Measurements from ENCODE around the gene TIAM2. TPM values are rescaled to one million over a fixed set of nuclear protein-coding genes. Genes with fewer than 3 reads are reported as not detected.

Gene TIAM2
- total RNA-seq, 1 donor from 2014 or later: 2.4 TPM

DNA sequence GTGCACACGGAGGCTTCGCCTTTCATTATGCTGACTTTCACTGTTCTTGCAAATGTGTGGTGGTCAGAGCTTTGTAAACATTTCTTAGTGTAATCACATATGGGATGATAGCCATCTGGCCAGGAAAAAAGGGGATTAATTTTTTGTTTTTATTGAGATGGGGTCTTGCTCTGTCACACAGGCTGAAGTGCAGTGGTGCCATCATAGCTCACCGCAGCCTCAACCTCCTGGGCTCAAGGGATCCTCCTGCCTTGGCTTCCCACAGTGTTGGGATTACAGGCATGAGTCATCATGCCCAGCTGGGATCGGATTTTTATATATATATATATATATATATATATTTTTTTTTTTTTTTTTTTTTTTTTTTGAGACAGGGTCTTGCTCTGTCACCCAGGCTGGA is 11.0 kb upstream of the TIAM2 start:
- no peaks in the 10 kb centered on the region for H3K36me3 ChIP-seq (ENCODE audit: control insufficient read depth, insufficient read depth, low read length)
- no peak for DNase-seq (ENCODE audit: low read depth)
- FAIRE-seq: no peak
- H3K4me3 ChIP-seq (ENCODE audit: low read depth, low read length): no peak overlapping the region
- TF ChIP-seq, protein P1, sequence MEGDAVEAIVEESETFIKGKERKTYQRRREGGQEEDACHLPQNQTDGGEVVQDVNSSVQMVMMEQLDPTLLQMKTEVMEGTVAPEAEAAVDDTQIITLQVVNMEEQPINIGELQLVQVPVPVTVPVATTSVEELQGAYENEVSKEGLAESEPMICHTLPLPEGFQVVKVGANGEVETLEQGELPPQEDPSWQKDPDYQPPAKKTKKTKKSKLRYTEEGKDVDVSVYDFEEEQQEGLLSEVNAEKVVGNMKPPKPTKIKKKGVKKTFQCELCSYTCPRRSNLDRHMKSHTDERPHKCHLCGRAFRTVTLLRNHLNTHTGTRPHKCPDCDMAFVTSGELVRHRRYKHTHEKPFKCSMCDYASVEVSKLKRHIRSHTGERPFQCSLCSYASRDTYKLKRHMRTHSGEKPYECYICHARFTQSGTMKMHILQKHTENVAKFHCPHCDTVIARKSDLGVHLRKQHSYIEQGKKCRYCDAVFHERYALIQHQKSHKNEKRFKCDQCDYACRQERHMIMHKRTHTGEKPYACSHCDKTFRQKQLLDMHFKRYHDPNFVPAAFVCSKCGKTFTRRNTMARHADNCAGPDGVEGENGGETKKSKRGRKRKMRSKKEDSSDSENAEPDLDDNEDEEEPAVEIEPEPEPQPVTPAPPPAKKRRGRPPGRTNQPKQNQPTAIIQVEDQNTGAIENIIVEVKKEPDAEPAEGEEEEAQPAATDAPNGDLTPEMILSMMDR (IDR thresholded peaks at IDR 0.05; ENCODE audit: insufficient read depth, low read length, severe bottlenecking): no peak
- peaks cover 1% of the 10 kb centered on the region for H3K27me3 ChIP-seq (ENCODE audit: control insufficient read depth, insufficient read depth, low read length)

DNA sequence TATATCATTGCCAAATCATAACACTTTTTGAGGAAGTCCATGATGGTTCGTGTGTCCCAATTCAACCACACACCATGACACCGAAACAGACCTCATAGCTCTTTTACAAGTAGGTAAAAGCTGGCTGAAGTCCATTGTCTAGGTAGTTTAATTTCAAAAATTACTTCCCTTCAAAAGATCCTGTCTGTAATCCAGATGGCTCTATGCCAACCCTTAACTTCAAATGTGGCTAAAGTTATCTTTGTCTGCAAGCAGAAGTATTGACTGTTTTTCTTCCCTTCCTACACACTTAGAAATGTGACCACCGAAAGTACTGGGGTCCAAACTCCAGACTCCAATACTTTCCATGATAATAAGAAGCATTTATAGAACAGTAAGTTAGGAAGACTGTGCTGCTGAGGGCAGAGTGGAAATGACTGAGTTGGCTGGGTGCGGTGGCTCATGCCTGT is 8.3 kb upstream of the TIAM2 start:
- Histone ChIP-seq H3K27me3 (ENCODE audit: control insufficient read depth, insufficient read depth, low read length) (peaks cover 1% of the 10 kb centered on the region), H3K4me3 (ENCODE audit: low read depth, low read length) (no peak overlapping the region), H3K36me3 (ENCODE audit: control insufficient read depth, insufficient read depth, low read length) (no peaks in the 10 kb centered on the region)
- FAIRE-seq: no peak
- no peak for DNase-seq (ENCODE audit: low read depth)
- TF ChIP-seq, protein P1 (IDR thresholded peaks at IDR 0.05; ENCODE audit: insufficient read depth, low read length, severe bottlenecking): no peak

- Histone ChIP-seq H3K36me3 (ENCODE audit: control insufficient read depth, insufficient read depth, low read length) (no peaks in the 10 kb centered on the region), H3K27me3 (ENCODE audit: control insufficient read depth, insufficient read depth, low read length) (peaks cover 1% of the 10 kb centered on the region), H3K4me3 (ENCODE audit: low read depth, low read length) (no peak overlapping the region)
- DNase-seq (ENCODE audit: low read depth) (no peak), FAIRE-seq (no peak)
- TF ChIP-seq, protein P1 (IDR thresholded peaks at IDR 0.05; ENCODE audit: insufficient read depth, low read length, severe bottlenecking): no peak
Observed at GRCh38 chr6:154989448-154989847, 5.7 kb upstream of the TIAM2 start.

DNA sequence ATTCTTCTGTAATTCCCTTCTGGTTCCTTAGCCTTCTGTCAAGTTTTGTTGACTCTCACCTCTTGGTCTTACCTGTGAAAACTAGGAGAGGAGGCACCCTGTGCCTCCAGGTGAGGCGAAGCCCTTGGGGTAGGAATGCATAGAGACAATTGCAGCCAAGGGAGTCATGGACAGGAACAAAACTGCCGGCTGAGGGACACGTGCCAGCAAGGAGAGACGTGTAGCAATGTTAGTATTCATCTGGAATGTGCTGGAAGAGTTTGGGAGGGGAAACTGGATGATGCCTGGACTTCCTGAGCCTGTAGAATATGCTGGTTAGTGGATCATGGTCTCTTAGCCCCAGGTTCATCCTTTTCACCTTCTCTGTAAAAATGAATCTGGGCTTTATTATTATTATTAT is 3.9 kb upstream of the TIAM2 start:
- TF ChIP-seq, protein P1 (IDR thresholded peaks at IDR 0.05; ENCODE audit: insufficient read depth, low read length, severe bottlenecking): no peak
- H3K36me3 ChIP-seq (ENCODE audit: control insufficient read depth, insufficient read depth, low read length): no peaks in the 10 kb centered on the region
- H3K27me3 ChIP-seq (ENCODE audit: control insufficient read depth, insufficient read depth, low read length): peaks cover 2% of the 10 kb centered on the region
- DNase-seq (ENCODE audit: low read depth): peak; percentile 48
- H3K4me3 ChIP-seq (ENCODE audit: low read depth, low read length): no peak overlapping the region
- no peak for FAIRE-seq

GRCh38 chr6:154993026-154993425 is 2.1 kb upstream of the TIAM2 start:
- peaks cover 4% of the 10 kb centered on the region for H3K27me3 ChIP-seq (ENCODE audit: control insufficient read depth, insufficient read depth, low read length)
- no peak for DNase-seq (ENCODE audit: low read depth)
- TF ChIP-seq, protein P1 (IDR thresholded peaks at IDR 0.05; ENCODE audit: insufficient read depth, low read length, severe bottlenecking): no peak
- FAIRE-seq: no peak
- H3K4me3 ChIP-seq (ENCODE audit: low read depth, low read length): no peak overlapping the region
- no peaks in the 10 kb centered on the region for H3K36me3 ChIP-seq (ENCODE audit: control insufficient read depth, insufficient read depth, low read length)

- FAIRE-seq: no peak
- Histone ChIP-seq H3K27me3 (ENCODE audit: control insufficient read depth, insufficient read depth, low read length) (peaks cover 4% of the 10 kb centered on the region), H3K36me3 (ENCODE audit: control insufficient read depth, insufficient read depth, low read length) (no peaks in the 10 kb centered on the region), H3K4me3 (ENCODE audit: low read depth, low read length) (no peak overlapping the region)
- TF ChIP-seq, protein P1 (IDR thresholded peaks at IDR 0.05; ENCODE audit: insufficient read depth, low read length, severe bottlenecking): no peak
- DNase-seq (ENCODE audit: low read depth): no peak
Observed at GRCh38 chr6:154993710-154994109, 1.4 kb upstream of the TIAM2 start.
